Measurements from ENCODE around the gene LAYN.

LAYN gene

DNA sequence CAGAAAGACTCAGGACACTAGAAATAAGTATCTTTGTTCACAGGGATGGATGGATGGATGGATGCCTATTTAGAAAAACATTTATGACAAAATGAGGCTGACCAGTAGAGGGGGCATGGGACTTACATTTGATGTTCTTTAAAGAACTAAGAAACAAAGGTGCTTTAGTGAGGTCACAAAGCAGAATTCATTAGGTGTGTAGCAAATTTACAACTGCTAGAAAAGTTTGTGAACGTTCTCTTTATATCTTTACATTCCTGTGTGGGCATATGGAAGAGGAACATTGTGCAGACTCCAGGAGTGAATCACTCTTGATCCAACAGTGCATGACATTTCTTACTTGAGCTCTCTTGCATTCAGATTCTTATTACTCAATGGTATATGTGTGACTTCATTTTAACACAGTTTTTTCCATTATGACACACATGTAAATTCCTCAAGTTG is 45.9 kb downstream of the LAYN start:
- peak; percentile 81 for ATAC-seq
- TF ChIP-seq PPARA (CRISPR knock-in tag; IDR thresholded peaks at IDR 0.05; ENCODE audit: borderline replicate concordance) (no peak), ZNF8 (CRISPR knock-in tag; IDR thresholded peaks at IDR 0.05) (no peak), ZNF70 (CRISPR knock-in tag; IDR thresholded peaks at IDR 0.05) (no peak), ZNF565 (CRISPR knock-in tag; conservative IDR thresholded peaks at IDR 0.05; ENCODE audit: low read depth) (no peak), ZC3H10 (CRISPR knock-in tag; IDR thresholded peaks at IDR 0.05) (no peak), ZFP30 (CRISPR knock-in tag; IDR thresholded peaks at IDR 0.05) (no peak), TCF4 (CRISPR knock-in tag; IDR thresholded peaks at IDR 0.05; ENCODE audit: borderline replicate concordance) (no peak), CSDC2 (CRISPR knock-in tag; IDR thresholded peaks at IDR 0.05) (no peak), ZFP3 (CRISPR knock-in tag; IDR thresholded peaks at IDR 0.05) (no peak), GLIS3 (CRISPR knock-in tag; IDR thresholded peaks at IDR 0.05) (no peak), RARB (CRISPR knock-in tag; IDR thresholded peaks at IDR 0.05) (no peak)
- TF ChIP-seq, protein P1, sequence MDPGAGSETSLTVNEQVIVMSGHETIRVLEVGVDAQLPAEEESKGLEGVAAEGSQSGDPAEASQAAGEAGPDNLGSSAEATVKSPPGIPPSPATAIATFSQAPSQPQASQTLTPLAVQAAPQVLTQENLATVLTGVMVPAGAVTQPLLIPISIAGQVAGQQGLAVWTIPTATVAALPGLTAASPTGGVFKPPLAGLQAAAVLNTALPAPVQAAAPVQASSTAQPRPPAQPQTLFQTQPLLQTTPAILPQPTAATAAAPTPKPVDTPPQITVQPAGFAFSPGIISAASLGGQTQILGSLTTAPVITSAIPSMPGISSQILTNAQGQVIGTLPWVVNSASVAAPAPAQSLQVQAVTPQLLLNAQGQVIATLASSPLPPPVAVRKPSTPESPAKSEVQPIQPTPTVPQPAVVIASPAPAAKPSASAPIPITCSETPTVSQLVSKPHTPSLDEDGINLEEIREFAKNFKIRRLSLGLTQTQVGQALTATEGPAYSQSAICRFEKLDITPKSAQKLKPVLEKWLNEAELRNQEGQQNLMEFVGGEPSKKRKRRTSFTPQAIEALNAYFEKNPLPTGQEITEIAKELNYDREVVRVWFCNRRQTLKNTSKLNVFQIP (CRISPR knock-in tag; IDR thresholded peaks at IDR 0.05; ENCODE audit: borderline replicate concordance, low read depth): no peak
- TF ChIP-seq, protein P2, sequence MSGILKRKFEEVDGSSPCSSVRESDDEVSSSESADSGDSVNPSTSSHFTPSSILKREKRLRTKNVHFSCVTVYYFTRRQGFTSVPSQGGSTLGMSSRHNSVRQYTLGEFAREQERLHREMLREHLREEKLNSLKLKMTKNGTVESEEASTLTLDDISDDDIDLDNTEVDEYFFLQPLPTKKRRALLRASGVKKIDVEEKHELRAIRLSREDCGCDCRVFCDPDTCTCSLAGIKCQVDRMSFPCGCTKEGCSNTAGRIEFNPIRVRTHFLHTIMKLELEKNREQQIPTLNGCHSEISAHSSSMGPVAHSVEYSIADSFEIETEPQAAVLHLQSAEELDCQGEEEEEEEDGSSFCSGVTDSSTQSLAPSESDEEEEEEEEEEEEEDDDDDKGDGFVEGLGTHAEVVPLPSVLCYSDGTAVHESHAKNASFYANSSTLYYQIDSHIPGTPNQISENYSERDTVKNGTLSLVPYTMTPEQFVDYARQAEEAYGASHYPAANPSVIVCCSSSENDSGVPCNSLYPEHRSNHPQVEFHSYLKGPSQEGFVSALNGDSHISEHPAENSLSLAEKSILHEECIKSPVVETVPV (CRISPR knock-in tag; IDR thresholded peaks at IDR 0.05): no peak
- TF ChIP-seq, protein P3, sequence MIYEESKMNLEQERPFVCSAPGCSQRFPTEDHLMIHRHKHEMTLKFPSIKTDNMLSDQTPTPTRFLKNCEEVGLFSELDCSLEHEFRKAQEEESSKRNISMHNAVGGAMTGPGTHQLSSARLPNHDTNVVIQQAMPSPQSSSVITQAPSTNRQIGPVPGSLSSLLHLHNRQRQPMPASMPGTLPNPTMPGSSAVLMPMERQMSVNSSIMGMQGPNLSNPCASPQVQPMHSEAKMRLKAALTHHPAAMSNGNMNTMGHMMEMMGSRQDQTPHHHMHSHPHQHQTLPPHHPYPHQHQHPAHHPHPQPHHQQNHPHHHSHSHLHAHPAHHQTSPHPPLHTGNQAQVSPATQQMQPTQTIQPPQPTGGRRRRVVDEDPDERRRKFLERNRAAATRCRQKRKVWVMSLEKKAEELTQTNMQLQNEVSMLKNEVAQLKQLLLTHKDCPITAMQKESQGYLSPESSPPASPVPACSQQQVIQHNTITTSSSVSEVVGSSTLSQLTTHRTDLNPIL (CRISPR knock-in tag; IDR thresholded peaks at IDR 0.05; ENCODE audit: low read depth): no peak
- TF ChIP-seq, protein P4, sequence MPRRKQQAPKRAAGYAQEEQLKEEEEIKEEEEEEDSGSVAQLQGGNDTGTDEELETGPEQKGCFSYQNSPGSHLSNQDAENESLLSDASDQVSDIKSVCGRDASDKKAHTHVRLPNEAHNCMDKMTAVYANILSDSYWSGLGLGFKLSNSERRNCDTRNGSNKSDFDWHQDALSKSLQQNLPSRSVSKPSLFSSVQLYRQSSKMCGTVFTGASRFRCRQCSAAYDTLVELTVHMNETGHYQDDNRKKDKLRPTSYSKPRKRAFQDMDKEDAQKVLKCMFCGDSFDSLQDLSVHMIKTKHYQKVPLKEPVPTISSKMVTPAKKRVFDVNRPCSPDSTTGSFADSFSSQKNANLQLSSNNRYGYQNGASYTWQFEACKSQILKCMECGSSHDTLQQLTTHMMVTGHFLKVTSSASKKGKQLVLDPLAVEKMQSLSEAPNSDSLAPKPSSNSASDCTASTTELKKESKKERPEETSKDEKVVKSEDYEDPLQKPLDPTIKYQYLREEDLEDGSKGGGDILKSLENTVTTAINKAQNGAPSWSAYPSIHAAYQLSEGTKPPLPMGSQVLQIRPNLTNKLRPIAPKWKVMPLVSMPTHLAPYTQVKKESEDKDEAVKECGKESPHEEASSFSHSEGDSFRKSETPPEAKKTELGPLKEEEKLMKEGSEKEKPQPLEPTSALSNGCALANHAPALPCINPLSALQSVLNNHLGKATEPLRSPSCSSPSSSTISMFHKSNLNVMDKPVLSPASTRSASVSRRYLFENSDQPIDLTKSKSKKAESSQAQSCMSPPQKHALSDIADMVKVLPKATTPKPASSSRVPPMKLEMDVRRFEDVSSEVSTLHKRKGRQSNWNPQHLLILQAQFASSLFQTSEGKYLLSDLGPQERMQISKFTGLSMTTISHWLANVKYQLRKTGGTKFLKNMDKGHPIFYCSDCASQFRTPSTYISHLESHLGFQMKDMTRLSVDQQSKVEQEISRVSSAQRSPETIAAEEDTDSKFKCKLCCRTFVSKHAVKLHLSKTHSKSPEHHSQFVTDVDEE (CRISPR knock-in tag; IDR thresholded peaks at IDR 0.05): no peak

DNA sequence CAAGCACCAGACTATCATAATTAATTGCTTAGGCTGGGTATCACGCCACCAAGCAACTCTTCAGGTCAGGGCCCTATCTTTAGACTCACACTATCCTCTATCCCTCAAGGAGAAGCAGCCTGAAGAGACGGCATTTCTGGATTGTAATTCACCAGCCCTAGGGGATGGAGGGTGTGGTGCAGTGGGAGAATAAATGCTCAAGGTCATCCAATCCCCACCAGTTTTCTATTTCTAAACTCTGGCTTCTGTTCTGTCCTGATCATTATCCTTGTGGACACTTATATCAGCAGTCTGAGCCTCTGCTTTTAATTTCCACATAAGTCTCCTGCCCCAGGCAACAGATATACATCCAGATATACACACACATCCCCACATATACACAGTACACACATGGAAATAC is 48.6 kb downstream of the LAYN start:
- TF ChIP-seq ZNF8 (CRISPR knock-in tag; IDR thresholded peaks at IDR 0.05): no peak
- TF ChIP-seq ISL1 (CRISPR knock-in tag; IDR thresholded peaks at IDR 0.05): no peak
- TF ChIP-seq, protein P5, sequence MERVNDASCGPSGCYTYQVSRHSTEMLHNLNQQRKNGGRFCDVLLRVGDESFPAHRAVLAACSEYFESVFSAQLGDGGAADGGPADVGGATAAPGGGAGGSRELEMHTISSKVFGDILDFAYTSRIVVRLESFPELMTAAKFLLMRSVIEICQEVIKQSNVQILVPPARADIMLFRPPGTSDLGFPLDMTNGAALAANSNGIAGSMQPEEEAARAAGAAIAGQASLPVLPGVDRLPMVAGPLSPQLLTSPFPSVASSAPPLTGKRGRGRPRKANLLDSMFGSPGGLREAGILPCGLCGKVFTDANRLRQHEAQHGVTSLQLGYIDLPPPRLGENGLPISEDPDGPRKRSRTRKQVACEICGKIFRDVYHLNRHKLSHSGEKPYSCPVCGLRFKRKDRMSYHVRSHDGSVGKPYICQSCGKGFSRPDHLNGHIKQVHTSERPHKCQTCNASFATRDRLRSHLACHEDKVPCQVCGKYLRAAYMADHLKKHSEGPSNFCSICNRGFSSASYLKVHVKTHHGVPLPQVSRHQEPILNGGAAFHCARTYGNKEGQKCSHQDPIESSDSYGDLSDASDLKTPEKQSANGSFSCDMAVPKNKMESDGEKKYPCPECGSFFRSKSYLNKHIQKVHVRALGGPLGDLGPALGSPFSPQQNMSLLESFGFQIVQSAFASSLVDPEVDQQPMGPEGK (CRISPR knock-in tag; IDR thresholded peaks at IDR 0.05; ENCODE audit: borderline replicate concordance): no peak
- peak; percentile 87; the same call in 1 of the 2 replicates for TF ChIP-seq TCF4 (CRISPR knock-in tag; IDR thresholded peaks at IDR 0.05; ENCODE audit: borderline replicate concordance)
- no peak for TF ChIP-seq TOX (CRISPR knock-in tag; IDR thresholded peaks at IDR 0.05; ENCODE audit: borderline replicate concordance)
- TF ChIP-seq ZFP3 (CRISPR knock-in tag; IDR thresholded peaks at IDR 0.05): no peak
- TF ChIP-seq, protein P4 (CRISPR knock-in tag; IDR thresholded peaks at IDR 0.05): no peak
- ATAC-seq: no peak; the same call in 2 of the 3 replicates
